ENCODE results near the gene MEF2D.
A peak's percentile ranks its signal among the peaks of the same experiment; 100 is the strongest.

Gene MEF2D

GRCh38 chr1:156500543-156500792 lies at the start of gene MEF2D:
TSS of gene MEF2D (minus strand) at chr1:156500775. CDS start at chr1:156483292, 17,483 bp downstream.
- DNase-seq: no peak

GRCh38 chr1:156550346-156550745 lies 49.8 kb upstream of the MEF2D start:
- no peak for DNase-seq

GRCh38 chr1:156549831-156550230 lies 49.3 kb upstream of the MEF2D start:
- no peak for DNase-seq

GRCh38 chr1:156549390-156549789 lies 48.8 kb upstream of the MEF2D start:
- DNase-seq: no peak

GRCh38 chr1:156547982-156548381 lies 47.4 kb upstream of the MEF2D start:
- DNase-seq: no peak

GRCh38 chr1:156547434-156547833 lies 46.9 kb upstream of the MEF2D start:
- no peak for DNase-seq

GRCh38 chr1:156546267-156546666 lies 45.7 kb upstream of the MEF2D start:
- no peak for DNase-seq

- DNase-seq: no peak
These were observed 44.1 kb upstream of the MEF2D start for GRCh38 chr1:156544592-156545102.

GRCh38 chr1:156543066-156543465 lies 42.5 kb upstream of the MEF2D start:
- no peak for DNase-seq

- no peak for DNase-seq
These were observed 40.4 kb upstream of the MEF2D start for GRCh38 chr1:156540955-156541354.

GRCh38 chr1:156539818-156540355 lies 39.3 kb upstream of the MEF2D start:
- DNase-seq: no peak

GRCh38 chr1:156538711-156539440 lies 38.3 kb upstream of the MEF2D start:
- no peak for DNase-seq

GRCh38 chr1:156537027-156537426 lies 36.5 kb upstream of the MEF2D start:
- no peak for DNase-seq

- no peak for DNase-seq
These were observed 34.0 kb upstream of the MEF2D start for GRCh38 chr1:156534424-156535060.

- DNase-seq: no peak
These were observed 33.1 kb upstream of the MEF2D start for GRCh38 chr1:156533568-156534220.

GRCh38 chr1:156532374-156532773 lies 31.8 kb upstream of the MEF2D start:
- DNase-seq: no peak

- DNase-seq: no peak
These were observed 29.4 kb upstream of the MEF2D start for GRCh38 chr1:156530006-156530405.

GRCh38 chr1:156528875-156529425 lies 28.4 kb upstream of the MEF2D start:
- DNase-seq: no peak

- DNase-seq: no peak
These were observed 27.7 kb upstream of the MEF2D start for GRCh38 chr1:156528231-156528630.

- peak; percentile 17 for DNase-seq
These were observed 27.0 kb upstream of the MEF2D start for GRCh38 chr1:156527584-156527983.

- no peak for DNase-seq
These were observed 25.4 kb upstream of the MEF2D start for GRCh38 chr1:156525856-156526489.

GRCh38 chr1:156525071-156525501 lies 24.5 kb upstream of the MEF2D start:
- DNase-seq: no peak

GRCh38 chr1:156524481-156524869 lies 23.9 kb upstream of the MEF2D start:
- DNase-seq: no peak

Measured in NCI-H524 treated with DMSO at 0.1 percent for 48 hours (cell line).